NOMO-1 treated with DMSO at 0.1 percent for 48 hours (cell line): Measurements from ENCODE around the gene WDR91.
"Not testable (repeated sequence)": the region's sequence is repeated elsewhere in the genome, so short reads cannot be mapped to it uniquely, and the experiment has no call there.

Source experiments
- DNase-seq: peaks from one replicate; lab custom pipeline; 2025; ENCODE audit not compliant: unreplicated experiment; lab: John Stamatoyannopoulos, UW

WDR91 gene

GRCh38 chr7:135234095-135234494, 22.8 kb upstream of the WDR91 start:
- DNase-seq, result not testable (repeated sequence)

- DNase-seq, result no peak
These were observed 22.2 kb upstream of the WDR91 start, which contains the start of gene STRA8 for GRCh38 chr7:135233570-135233969. STRA8 (plus strand) TSS chr7:135233838; CDS start chr7:135240525, 6,687 bp downstream.

GRCh38 chr7:135232720-135233119, 21.4 kb upstream of the WDR91 start:
- no peak for DNase-seq

- no peak for DNase-seq
These were observed 20.8 kb upstream of the WDR91 start for GRCh38 chr7:135232087-135232486.

- DNase-seq, result no peak
These were observed 20.4 kb upstream of the WDR91 start for GRCh38 chr7:135231686-135232085.

- peak; percentile 70 for DNase-seq
These were observed 12.7 kb upstream of the WDR91 start for GRCh38 chr7:135224027-135224426.

- no peak for DNase-seq
These were observed 6.6 kb upstream of the WDR91 start for GRCh38 chr7:135217645-135218509.

GRCh38 chr7:135215698-135216097, 4.4 kb upstream of the WDR91 start:
- no peak for DNase-seq

GRCh38 chr7:135215180-135215579, 3.9 kb upstream of the WDR91 start:
- no peak for DNase-seq

GRCh38 chr7:135213831-135214230, 2.5 kb upstream of the WDR91 start:
- no peak for DNase-seq

- DNase-seq, result peak; percentile 41
These were observed 790 bp upstream of the WDR91 start for GRCh38 chr7:135211946-135212685.

GRCh38 chr7:135210888-135211178, 493 bp downstream of the WDR91 start:
- DNase-seq, result no peak

GRCh38 chr7:135209225-135209834, 2.0 kb downstream of the WDR91 start:
- DNase-seq, result peak; percentile 11

- DNase-seq, result no peak
These were observed 3.1 kb downstream of the WDR91 start for GRCh38 chr7:135208102-135208793.

GRCh38 chr7:135207406-135208101, 3.8 kb downstream of the WDR91 start:
- DNase-seq, result no peak

- DNase-seq, result peak; percentile 40
These were observed 4.4 kb downstream of the WDR91 start for GRCh38 chr7:135206941-135207391.

GRCh38 chr7:135205850-135206249, 5.5 kb downstream of the WDR91 start:
- no peak for DNase-seq

- DNase-seq, result no peak
These were observed 6.5 kb downstream of the WDR91 start for GRCh38 chr7:135204876-135205275.

- DNase-seq, result no peak
These were observed 7.0 kb downstream of the WDR91 start for GRCh38 chr7:135204341-135204749.

GRCh38 chr7:135201350-135201749, 10.0 kb downstream of the WDR91 start:
- DNase-seq, result no peak
